SK-N-MC (cell line): Measurements from ENCODE around the gene CDKN1A.

Experiments used
- EZH2 ChIP-seq: fragments of 200-600 bp; sonication (generic); IDR thresholded peaks from one replicate; pipeline ENCODE4 v1.6.1; 2017; ENCODE audit warnings: antibody characterized with exemption
- POLR2AphosphoS5 ChIP-seq: IDR thresholded peaks from 2 replicates; pipeline ENCODE4 v1.6.1; 2012; ENCODE audit warnings: mild to moderate bottlenecking, low read depth, low read length, borderline replicate concordance

DNA sequence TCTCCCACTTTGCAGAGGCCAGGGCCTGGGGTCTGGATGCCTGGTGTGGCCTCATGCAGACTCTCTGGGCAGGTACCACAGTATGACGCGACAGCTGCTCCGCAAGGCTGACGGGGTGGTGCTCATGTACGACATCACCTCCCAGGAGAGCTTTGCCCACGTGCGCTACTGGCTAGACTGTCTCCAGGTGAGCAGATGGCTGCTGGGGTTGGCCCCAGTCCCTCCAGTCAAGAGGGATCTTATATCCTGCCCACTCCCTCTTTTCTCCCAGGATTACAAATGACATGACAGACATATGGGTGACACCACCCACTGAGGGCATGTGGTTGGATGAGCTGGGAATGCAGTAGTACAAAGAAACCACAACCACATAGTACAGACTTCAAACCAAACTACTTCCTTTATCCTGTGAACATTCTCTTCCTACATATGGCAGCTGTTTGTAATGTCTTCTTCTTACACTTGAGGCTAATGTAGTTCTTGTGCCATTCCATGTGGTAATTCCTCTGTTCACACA lies 49.0 kb downstream of the CDKN1A start:
- TF ChIP-seq EZH2 (no peak), POLR2AphosphoS5 (no peak)
